ENCODE measurements around the gene IGF2R.

DNA sequence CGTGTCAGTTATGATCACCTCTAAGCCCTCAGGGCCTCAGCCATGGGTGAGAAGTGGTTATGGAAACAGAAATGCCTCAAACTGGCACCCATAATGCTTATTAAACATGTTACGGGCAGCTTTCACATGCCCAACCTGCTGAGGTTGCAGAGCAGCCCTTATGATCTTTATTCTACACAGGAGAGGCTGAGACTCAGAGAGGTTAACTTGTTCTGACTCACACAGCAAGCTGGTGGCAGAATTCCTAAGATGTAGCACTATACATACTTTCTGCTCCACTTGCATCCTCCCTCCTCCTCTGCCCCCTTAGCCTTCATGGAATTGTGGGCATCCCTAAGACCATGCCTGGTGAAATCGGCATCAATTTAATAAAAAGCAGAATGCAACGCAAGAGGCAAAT, 34.7 kb upstream of the IGF2R start:
- no peak for TF ChIP-seq POLR2A (IDR thresholded peaks at IDR 0.05)
- TF ChIP-seq, protein P1, sequence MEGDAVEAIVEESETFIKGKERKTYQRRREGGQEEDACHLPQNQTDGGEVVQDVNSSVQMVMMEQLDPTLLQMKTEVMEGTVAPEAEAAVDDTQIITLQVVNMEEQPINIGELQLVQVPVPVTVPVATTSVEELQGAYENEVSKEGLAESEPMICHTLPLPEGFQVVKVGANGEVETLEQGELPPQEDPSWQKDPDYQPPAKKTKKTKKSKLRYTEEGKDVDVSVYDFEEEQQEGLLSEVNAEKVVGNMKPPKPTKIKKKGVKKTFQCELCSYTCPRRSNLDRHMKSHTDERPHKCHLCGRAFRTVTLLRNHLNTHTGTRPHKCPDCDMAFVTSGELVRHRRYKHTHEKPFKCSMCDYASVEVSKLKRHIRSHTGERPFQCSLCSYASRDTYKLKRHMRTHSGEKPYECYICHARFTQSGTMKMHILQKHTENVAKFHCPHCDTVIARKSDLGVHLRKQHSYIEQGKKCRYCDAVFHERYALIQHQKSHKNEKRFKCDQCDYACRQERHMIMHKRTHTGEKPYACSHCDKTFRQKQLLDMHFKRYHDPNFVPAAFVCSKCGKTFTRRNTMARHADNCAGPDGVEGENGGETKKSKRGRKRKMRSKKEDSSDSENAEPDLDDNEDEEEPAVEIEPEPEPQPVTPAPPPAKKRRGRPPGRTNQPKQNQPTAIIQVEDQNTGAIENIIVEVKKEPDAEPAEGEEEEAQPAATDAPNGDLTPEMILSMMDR (IDR thresholded peaks at IDR 0.05): no peak
